ACC112 (cell line): ENCODE data around the gene NMRAL1.

ENCODE experiments used
- H2AFZ ChIP-seq: fragments of 200-600 bp; sonication (generic); one replicate; pipeline ENCODE4 v1.6.0; 2017; ENCODE audit warnings: antibody characterized with exemption, low read length; ENCODE audit not compliant: unreplicated experiment
- H3K27ac ChIP-seq: fragments of 200-600 bp; sonication (generic); 2 replicates; pipeline ENCODE4 v1.5.1; 2014; ENCODE audit warnings: low read depth, mild to moderate bottlenecking, antibody characterized with exemption, low read length, moderate library complexity
- H3K27me3 ChIP-seq: fragments of 200-600 bp; sonication (generic); 2 replicates; pipeline ENCODE4 v1.6.1; 2014; ENCODE audit warnings: mild to moderate bottlenecking, antibody characterized with exemption, low read length, moderate library complexity, mixed read lengths; ENCODE audit not compliant: insufficient read depth
- H3K36me3 ChIP-seq: fragments of 200-600 bp; sonication (generic); 2 replicates; pipeline ENCODE4 v1.6.1; 2016; ENCODE audit warnings: mild to moderate bottlenecking, antibody characterized with exemption, low read length, moderate library complexity, mixed read lengths; ENCODE audit not compliant: insufficient read depth
- H3K4me1 ChIP-seq: fragments of 200-600 bp; sonication (generic); one replicate; pipeline ENCODE4 v1.6.1; 2016; ENCODE audit warnings: low read length, mixed read lengths; ENCODE audit not compliant: insufficient read depth, unreplicated experiment, control insufficient read depth
- H3K4me3 ChIP-seq: fragments of 200-600 bp; sonication (generic); 2 replicates; pipeline ENCODE4 v1.5.1; 2014; ENCODE audit warnings: mild to moderate bottlenecking, low read depth, low read length
- H3K79me2 ChIP-seq: fragments of 200-600 bp; sonication (generic); one replicate; pipeline ENCODE4 v1.6.0; 2016; ENCODE audit warnings: low read length; ENCODE audit not compliant: control insufficient read depth, unreplicated experiment, insufficient read depth

Gene NMRAL1

GRCh38 chr16:4474192-4474961, at the start of gene NMRAL1:
NMRAL1 (minus strand) TSS chr16:4474625; CDS start chr16:4474132, 493 bp downstream.
- no peaks in the 10 kb centered on the region for H3K27me3 ChIP-seq
- H3K27ac ChIP-seq = peak within 1 kb of the TSS; percentile 42
- H2AFZ ChIP-seq = peak within 1 kb of the TSS; percentile 51
- no peaks in the 10 kb centered on the region for H3K36me3 ChIP-seq
- H3K4me3 ChIP-seq = peak within 1 kb of the TSS; percentile 93
- peaks cover 13% of the 10 kb centered on the region for H3K4me1 ChIP-seq
- H3K79me2 ChIP-seq = peaks cover 42% of the 10 kb centered on the region

GRCh38 chr16:4523686-4524085, 49.3 kb upstream of the NMRAL1 start:
- H3K4me3 ChIP-seq = no peak overlapping the region
- H3K4me1 ChIP-seq = no peaks in the 10 kb centered on the region
- no peak overlapping the region for H2AFZ ChIP-seq
- H3K27me3 ChIP-seq = no peaks in the 10 kb centered on the region
- no peak overlapping the region for H3K27ac ChIP-seq
- H3K36me3 ChIP-seq = no peaks in the 10 kb centered on the region
- H3K79me2 ChIP-seq = no peaks in the 10 kb centered on the region

DNA sequence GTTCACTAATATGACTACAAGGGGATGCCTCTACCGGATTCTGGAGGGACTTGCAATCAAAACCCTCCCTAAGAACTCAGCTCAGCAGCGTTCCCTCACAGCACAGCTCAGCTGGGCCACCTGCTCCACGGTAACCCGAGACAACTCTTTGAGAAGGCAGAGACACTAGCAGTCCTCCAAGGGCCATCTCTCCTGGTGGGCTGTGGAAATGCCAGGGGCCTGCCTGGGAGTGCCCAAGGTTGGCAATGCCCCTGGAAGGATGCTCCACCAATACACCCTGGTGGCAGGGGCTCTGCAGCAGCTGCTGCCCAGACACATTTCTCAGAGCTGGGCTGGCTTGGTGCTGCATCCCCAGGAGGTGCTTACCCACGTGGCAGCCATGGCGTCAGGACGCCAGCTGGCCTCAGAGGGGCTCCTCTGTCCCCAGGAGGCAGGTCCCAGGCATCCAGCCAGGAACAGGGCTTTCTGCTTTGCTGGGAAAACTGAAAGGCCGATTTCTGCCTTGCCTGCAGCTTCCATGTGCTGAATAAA, 47.7 kb upstream of the NMRAL1 start:
- H3K36me3 ChIP-seq = no peaks in the 10 kb centered on the region
- no peaks in the 10 kb centered on the region for H3K27me3 ChIP-seq
- H3K79me2 ChIP-seq = peaks cover 5% of the 10 kb centered on the region
- no peak overlapping the region for H2AFZ ChIP-seq
- no peaks in the 10 kb centered on the region for H3K4me1 ChIP-seq
- H3K27ac ChIP-seq = no peak overlapping the region
- H3K4me3 ChIP-seq = no peak overlapping the region

GRCh38 chr16:4520913-4521312, 46.5 kb upstream of the NMRAL1 start:
- Histone ChIP-seq H2AFZ (no peak overlapping the region), H3K4me1 (no peaks in the 10 kb centered on the region), H3K27me3 (no peaks in the 10 kb centered on the region), H3K79me2 (peaks cover 5% of the 10 kb centered on the region), H3K27ac (no peak overlapping the region), H3K4me3 (no peak overlapping the region), H3K36me3 (no peaks in the 10 kb centered on the region)

DNA sequence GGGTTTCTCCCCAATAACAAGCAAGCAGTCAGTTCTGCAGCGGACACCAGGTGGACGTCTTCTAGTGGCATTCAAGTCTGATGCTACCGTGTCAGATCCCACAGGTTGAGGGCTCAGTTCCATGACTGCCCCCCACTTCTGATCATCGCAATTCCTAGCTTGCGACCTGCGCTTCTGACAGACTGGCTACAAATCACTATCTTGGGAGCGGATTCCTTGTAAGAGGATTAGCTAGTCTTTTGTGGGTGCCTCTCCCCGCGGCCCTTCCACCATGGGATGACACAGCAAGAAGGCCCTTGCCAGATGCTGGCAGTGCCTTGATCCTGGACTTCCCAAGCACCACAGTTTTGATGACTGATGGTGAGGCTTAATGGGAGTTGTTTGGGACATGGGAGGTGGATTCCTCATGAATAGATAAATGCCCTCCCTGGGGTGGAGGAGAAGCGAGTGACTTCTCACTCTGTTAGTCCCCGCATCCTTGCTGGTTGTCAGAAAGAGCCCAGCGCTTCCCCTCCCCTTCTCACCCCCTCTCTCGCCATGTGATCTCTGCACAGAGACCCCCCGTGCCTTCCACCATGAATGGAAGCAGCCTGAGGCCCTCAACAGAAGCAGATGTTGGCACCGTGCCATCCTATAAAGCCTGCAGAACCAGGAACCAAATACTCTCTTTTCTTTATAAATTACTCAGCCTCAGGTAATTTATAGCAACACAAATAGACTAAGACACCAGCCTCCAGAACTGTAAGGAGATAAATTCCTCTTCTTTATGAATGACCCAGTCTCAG, 45.0 kb upstream of the NMRAL1 start:
- H3K4me1 ChIP-seq = peaks cover 8% of the 10 kb centered on the region
- no peaks in the 10 kb centered on the region for H3K36me3 ChIP-seq
- no peak overlapping the region for H3K27ac ChIP-seq
- no peaks in the 10 kb centered on the region for H3K27me3 ChIP-seq
- no peak overlapping the region for H2AFZ ChIP-seq
- peaks cover 5% of the 10 kb centered on the region for H3K79me2 ChIP-seq
- H3K4me3 ChIP-seq = no peak overlapping the region

DNA sequence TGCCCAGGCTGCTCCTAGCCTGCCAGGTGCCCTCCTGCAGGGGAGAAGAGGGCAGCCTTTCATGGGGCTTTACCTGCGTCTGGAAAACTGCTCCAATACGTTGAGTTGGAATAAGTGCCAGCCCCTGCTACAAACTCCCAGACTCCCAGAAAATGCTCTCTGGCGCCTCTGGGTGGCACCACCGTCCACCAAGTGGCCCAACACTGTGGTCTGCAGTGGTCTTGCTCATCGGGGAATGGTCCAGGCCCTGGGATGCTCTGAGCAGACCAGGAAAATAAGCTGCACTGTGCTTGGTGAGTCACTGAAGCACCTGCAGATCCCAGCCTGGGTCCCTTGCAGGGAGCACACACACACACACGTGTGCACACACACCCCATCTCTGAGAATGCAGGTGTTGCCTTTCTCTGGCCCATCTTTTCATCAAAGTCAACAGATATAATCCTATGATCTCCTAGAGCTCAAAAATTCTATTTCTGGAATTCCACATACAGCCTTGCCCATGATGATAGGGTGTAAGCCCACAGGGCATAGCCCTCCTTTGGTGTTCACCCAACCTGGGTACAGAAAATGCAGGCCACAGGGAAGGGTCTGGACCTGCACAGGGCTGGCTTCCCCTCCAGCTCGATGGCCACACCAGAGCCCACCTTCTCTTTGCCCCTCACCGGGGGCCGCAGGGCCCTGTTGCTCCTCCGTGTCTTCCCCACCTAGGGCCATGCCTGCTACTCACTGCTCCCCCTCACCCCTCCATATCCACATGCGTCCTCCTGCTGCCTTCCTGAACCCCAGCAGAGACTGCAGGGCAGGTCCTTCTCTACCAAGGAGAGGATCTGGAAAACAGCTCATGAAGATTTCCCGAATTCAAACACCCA, 43.6 kb upstream of the NMRAL1 start:
- no peak overlapping the region for H3K4me3 ChIP-seq
- H3K4me1 ChIP-seq = peaks cover 8% of the 10 kb centered on the region
- H2AFZ ChIP-seq = no peak overlapping the region
- H3K27me3 ChIP-seq = no peaks in the 10 kb centered on the region
- H3K36me3 ChIP-seq = no peaks in the 10 kb centered on the region
- no peak overlapping the region for H3K27ac ChIP-seq
- H3K79me2 ChIP-seq = peaks cover 5% of the 10 kb centered on the region

GRCh38 chr16:4515611-4516233, 41.3 kb upstream of the NMRAL1 start:
- Histone ChIP-seq H2AFZ (no peak overlapping the region), H3K36me3 (no peaks in the 10 kb centered on the region), H3K79me2 (peaks cover 5% of the 10 kb centered on the region), H3K27ac (peak overlapping the region; percentile 16), H3K4me1 (peaks cover 8% of the 10 kb centered on the region), H3K27me3 (no peaks in the 10 kb centered on the region), H3K4me3 (no peak overlapping the region)

DNA sequence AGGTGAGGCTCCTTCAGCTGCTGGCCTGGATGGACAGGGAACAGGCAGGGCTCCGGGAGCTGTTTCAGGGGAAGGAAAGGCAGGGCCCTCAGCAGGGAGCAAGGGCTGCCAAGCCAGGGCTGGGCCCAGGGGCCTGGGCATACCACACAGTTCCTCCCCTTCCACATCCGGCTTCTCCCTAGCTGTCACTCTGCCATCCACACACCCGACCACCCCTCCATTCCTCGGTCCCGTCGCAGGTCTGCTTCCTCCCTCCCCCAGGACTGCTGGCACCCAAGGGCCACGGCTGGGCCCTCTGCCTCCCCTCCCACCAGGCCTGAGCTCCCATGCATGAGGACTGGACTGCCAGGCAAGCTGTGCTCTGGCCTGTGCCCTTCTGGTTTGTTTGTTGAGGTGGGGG, 40.2 kb upstream of the NMRAL1 start:
- Histone ChIP-seq H3K27me3 (no peaks in the 10 kb centered on the region), H3K27ac (no peak overlapping the region), H3K79me2 (peaks cover 5% of the 10 kb centered on the region), H3K4me3 (no peak overlapping the region), H3K36me3 (no peaks in the 10 kb centered on the region; the same call in 1 of the 2 replicates), H3K4me1 (peaks cover 8% of the 10 kb centered on the region), H2AFZ (no peak overlapping the region)

- H3K36me3 ChIP-seq = no peaks in the 10 kb centered on the region; the same call in 1 of the 2 replicates
- H3K27ac ChIP-seq = no peak overlapping the region
- H3K27me3 ChIP-seq = no peaks in the 10 kb centered on the region
- no peak overlapping the region for H2AFZ ChIP-seq
- peaks cover 5% of the 10 kb centered on the region for H3K79me2 ChIP-seq
- no peak overlapping the region for H3K4me3 ChIP-seq
- H3K4me1 ChIP-seq = peaks cover 8% of the 10 kb centered on the region
Observed at GRCh38 chr16:4513881-4514280, 39.5 kb upstream of the NMRAL1 start.
